GM19395 (cell line): ENCODE results near the gene RGS7.
"Not testable (repeated sequence)": the region's sequence is repeated elsewhere in the genome, so short reads cannot be mapped to it uniquely, and the experiment has no call there.

Experiments used
- ATAC-seq: cut with Tn5 transposase; IDR thresholded peaks from one replicate; pipeline ENCODE4 v1.9.1; 2021; ENCODE audit warnings: mild to moderate bottlenecking, moderate library complexity; ENCODE audit not compliant: unreplicated experiment

Gene RGS7

GRCh38 chr1:241145881-241146280, 211.1 kb downstream of the RGS7 start:
- ATAC-seq, result no peak

- no peak for ATAC-seq
Measured at GRCh38 chr1:241143765-241144442, 213.1 kb downstream of the RGS7 start.

GRCh38 chr1:241142493-241142892, 214.5 kb downstream of the RGS7 start:
- ATAC-seq, result no peak

- not testable (repeated sequence) for ATAC-seq
Measured at GRCh38 chr1:241141646-241142045, 215.4 kb downstream of the RGS7 start.

GRCh38 chr1:241140670-241141069, 216.3 kb downstream of the RGS7 start:
- ATAC-seq, result no peak

- ATAC-seq, result no peak
Measured at GRCh38 chr1:241139047-241139446, 218.0 kb downstream of the RGS7 start.

- ATAC-seq, result no peak
Measured at GRCh38 chr1:241138248-241138647, 218.8 kb downstream of the RGS7 start.

GRCh38 chr1:241136389-241136788, 220.6 kb downstream of the RGS7 start:
- ATAC-seq, result no peak

GRCh38 chr1:241131636-241132194, 225.3 kb downstream of the RGS7 start:
- ATAC-seq, result no peak

- no peak for ATAC-seq
Measured at GRCh38 chr1:241130881-241131280, 226.1 kb downstream of the RGS7 start.

- no peak for ATAC-seq
Measured at GRCh38 chr1:241129207-241129960, 227.6 kb downstream of the RGS7 start.

- no peak for ATAC-seq
Measured at GRCh38 chr1:241125286-241125685, 231.7 kb downstream of the RGS7 start.

- ATAC-seq, result no peak
Measured at GRCh38 chr1:241118049-241118448, 239.0 kb downstream of the RGS7 start.

- ATAC-seq, result no peak
Measured at GRCh38 chr1:241115784-241116183, 241.2 kb downstream of the RGS7 start.

GRCh38 chr1:241114699-241115233, 242.2 kb downstream of the RGS7 start:
- ATAC-seq, result no peak

- no peak for ATAC-seq
Measured at GRCh38 chr1:241113557-241113956, 243.4 kb downstream of the RGS7 start.

GRCh38 chr1:241109039-241109438, 248.0 kb downstream of the RGS7 start:
- no peak for ATAC-seq

GRCh38 chr1:241105147-241105546, 251.9 kb downstream of the RGS7 start:
- ATAC-seq, result no peak

- ATAC-seq, result no peak
Measured at GRCh38 chr1:241102664-241103063, 254.3 kb downstream of the RGS7 start.

GRCh38 chr1:241101622-241102021, 255.4 kb downstream of the RGS7 start:
- no peak for ATAC-seq

- ATAC-seq, result no peak
Measured at GRCh38 chr1:241097479-241097878, 259.5 kb downstream of the RGS7 start.

- ATAC-seq, result no peak
Measured at GRCh38 chr1:241096982-241097381, 260.0 kb downstream of the RGS7 start.
